Caco-2 (cell line): ENCODE results near the gene COMMD7. TPM values are rescaled to one million over a fixed set of nuclear protein-coding genes. Genes with fewer than 3 reads are reported as not detected.

ENCODE experiments used
- Bru-seq: library from RNA; stranded (reverse); fragments of 400-500 nt; gene quantifications from one replicate; lab custom pipeline; 2021; lab: Mats Ljungman, UMichigan
- BruChase-seq, 2 experiments: library from RNA; stranded (reverse); fragments of 400-500 nt; gene quantifications; one replicate each; lab custom pipeline; 2021; lab: Mats Ljungman, UMichigan
- BruUV-seq: library from RNA; stranded (reverse); fragments of 400-500 nt; replicated peaks from 2 replicates; lab custom pipeline; 2021; lab: Mats Ljungman, UMichigan
- CTCF ChIA-PET: fragments of 300-600 bp; sonication (Branson Sonifier 250); formaldehyde crosslinking; loops from one replicate; lab custom pipeline; 2022; ENCODE audit warnings: antibody characterized with exemption; lab: Charles Lee
- POLR2A ChIA-PET: fragments of 300-600 bp; sonication (Branson Sonifier 250); formaldehyde crosslinking; loops from one replicate; lab custom pipeline; 2022; ENCODE audit warnings: antibody characterized with exemption; lab: Charles Lee
- DNase-seq, 2 experiments: peaks; one replicate each; pipeline versions ENCODE4 v3.0.0 to v3.0.0-alpha.2; 2020 to 2022
- H3K27me3 ChIP-seq: replicated peaks from 2 replicates; pipeline ENCODE4 v1.6.0; 2011; ENCODE audit warnings: low read length; ENCODE audit not compliant: control insufficient read depth, insufficient read depth
- H3K36me3 ChIP-seq: 2 replicates; pipeline ENCODE4 v1.5.1; 2011; ENCODE audit warnings: low read length; ENCODE audit not compliant: control insufficient read depth, insufficient read depth
- H3K4me1 ChIP-seq: fragments of 250-450 bp; sonication (Bioruptor Pico); 2 replicates; pipeline ENCODE4 v1.5.1; 2020; ENCODE audit warnings: mild to moderate bottlenecking
- H3K4me3 ChIP-seq: 2 replicates; pipeline ENCODE4 v1.5.1; 2011; ENCODE audit warnings: low read depth, mild to moderate bottlenecking, control low read depth, low read length
- H3K9me3 ChIP-seq: fragments of 250-450 bp; sonication (Bioruptor Pico); 2 replicates; pipeline ENCODE4 v1.5.1; 2020; ENCODE audit warnings: mild to moderate bottlenecking, moderate library complexity
- H3K27ac Mint-ChIP-seq: one replicate; pipeline ENCODE4 v1.8.0; 2022; ENCODE audit warnings: mixed read lengths; ENCODE audit not compliant: unreplicated experiment
- H3K27me3 Mint-ChIP-seq: one replicate; pipeline ENCODE4 v1.8.0; 2022; ENCODE audit warnings: mixed read lengths; ENCODE audit not compliant: insufficient read depth, unreplicated experiment
- H3K36me3 Mint-ChIP-seq: one replicate; pipeline ENCODE4 v1.8.0; 2022; ENCODE audit warnings: mild to moderate bottlenecking, mixed read lengths; ENCODE audit not compliant: insufficient read depth, unreplicated experiment
- H3K4me1 Mint-ChIP-seq: one replicate; pipeline ENCODE4 v1.8.0; 2022; ENCODE audit warnings: low read depth, mixed read lengths; ENCODE audit not compliant: unreplicated experiment
- H3K4me3 Mint-ChIP-seq: one replicate; pipeline ENCODE4 v1.8.0; 2022; ENCODE audit warnings: mild to moderate bottlenecking, moderate library complexity, mixed read lengths; ENCODE audit not compliant: unreplicated experiment
- H3K9me3 Mint-ChIP-seq: one replicate; pipeline ENCODE4 v1.8.0; 2022; ENCODE audit warnings: mixed read lengths; ENCODE audit not compliant: unreplicated experiment
- CTCF ChIP-seq, 2 experiments: fragments of 200-600 bp in 1 of 2; IDR thresholded peaks; 1 replicate in 1 of 2; 2 replicates in 1 of 2; pipeline versions ENCODE4 v1.5.1 to v1.8.0; 2011 to 2022; ENCODE audit warnings: antibody characterized with exemption in 1 of 2, control low read depth in 1 of 2, inconsistent platforms in 1 of 2, low read depth in 1 of 2, low read length in 1 of 2, mild to moderate bottlenecking in 1 of 2, moderate library complexity in 1 of 2; ENCODE audit not compliant: insufficient read depth in 1 of 2, severe bottlenecking in 1 of 2, unreplicated experiment in 1 of 2
- intact Hi-C: fragments of 100-400 bp; cut with micrococcal nuclease; formaldehyde crosslinking; loops from one replicate; pipeline ENCODE4 v1.10.0; 2022; ENCODE audit not compliant: unreplicated experiment
- long read RNA-seq: library from polyadenylated mRNA; stranded (forward); transcript quantifications from one replicate; pipeline ENCODE4 v2.0.0, GENCODE V29; 2022
- total RNA-seq: library from RNA; stranded (reverse); gene quantifications from 2 replicates; pipeline ENCODE4 v1.2.3, GENCODE V29; 2022

Gene COMMD7
- total RNA-seq (142 and 160 TPM in 2 replicates), Bru-seq, nascent RNA (percentile 96 among the genes with signal in this experiment), BruChase-seq, experiment 1, labeled RNA remaining after a 2-hour chase (percentile 99 among the genes with signal in this experiment), BruChase-seq, experiment 2, labeled RNA remaining after a 6-hour chase (percentile 99 among the genes with signal in this experiment)
- long read RNA-seq, transcript COMMD7-201 (9 exons, 1,900 nt) = major isoform, 429 of 474 reads
- long read RNA-seq, transcript COMMD7-202 (9 exons, 1,343 nt) = minor isoform, 41 of 474 reads
- long read RNA-seq, partial matches to known transcripts = 1 of 474 reads
- long read RNA-seq, other reads (novel, unspliced or antisense) = 3 of 474 reads

- Mint-ChIP-seq H3K36me3 (peaks cover 46% of the 10 kb centered on the region), H3K27ac (peak within 1 kb of the TSS; percentile 87), H3K9me3 (no peaks in the 10 kb centered on the region), H3K4me3 (peak within 1 kb of the TSS; percentile 89), H3K27me3 (no peaks in the 10 kb centered on the region), H3K4me1 (peaks cover 20% of the 10 kb centered on the region)
- CTCF ChIA-PET = interaction anchor here (0.8 to 3.8 kb wide), 7 partner anchors 8 to 69 kb away, joined by 3 to 42 read pairs (median 11); partner anchors contain the start of genes C20orf203 and DNMT3B
- no peaks in the 10 kb centered on the region for H3K27me3 ChIP-seq
- peak within 1 kb of the TSS; percentile 88 for H3K4me3 ChIP-seq
- H3K4me1 ChIP-seq = peaks cover 39% of the 10 kb centered on the region
- BruUV-seq = TSS peak; percentile 35
- intact Hi-C loops = loop anchor here (1.0 kb wide), 1 partner anchor 69 kb away; no protein-coding TSS in a partner anchor
- H3K9me3 ChIP-seq = no peaks in the 10 kb centered on the region
- POLR2A ChIA-PET = interaction anchor here (0.6 to 3.6 kb wide), 9 partner anchors 12 to 1171 kb away, joined by 3 to 51 read pairs (median 6); partner anchors contain the start of gene DNMT3B
- peak; percentile 89 to 90 for DNase-seq
- no peaks in the 10 kb centered on the region for H3K36me3 ChIP-seq
- no peak for TF ChIP-seq CTCF (IDR thresholded peaks at IDR 0.05; ENCODE audit: insufficient read depth in 1 of 2, low read depth in 1 of 2, low read length in 1 of 2, severe bottlenecking in 1 of 2, unreplicated experiment in 1 of 2)
Measured at GRCh38 chr20:32743237-32744112, at the start of gene COMMD7. Gene COMMD7 (minus strand): TSS chr20:32743467. CDS start chr20:32743391, 76 bp downstream.

GRCh38 chr20:32792731-32793458 is 49.6 kb upstream of the COMMD7 start:
- TF ChIP-seq CTCF (IDR thresholded peaks at IDR 0.05; ENCODE audit: insufficient read depth in 1 of 2, low read depth in 1 of 2, low read length in 1 of 2, severe bottlenecking in 1 of 2, unreplicated experiment in 1 of 2) = no peak
- no TSS peak for BruUV-seq
- ChIA-PET CTCF (no interaction called here), POLR2A (no interaction called here)
- Mint-ChIP-seq H3K4me1 (no peaks in the 10 kb centered on the region), H3K36me3 (peaks cover 90% of the 10 kb centered on the region), H3K27ac (no peak overlapping the region), H3K27me3 (no peaks in the 10 kb centered on the region), H3K4me3 (no peak overlapping the region), H3K9me3 (no peaks in the 10 kb centered on the region)
- Histone ChIP-seq H3K4me1 (peaks cover 13% of the 10 kb centered on the region; the same call in 1 of the 2 replicates), H3K4me3 (no peak overlapping the region), H3K36me3 (peaks cover 14% of the 10 kb centered on the region; the same call in 1 of the 2 replicates), H3K27me3 (no peaks in the 10 kb centered on the region), H3K9me3 (no peaks in the 10 kb centered on the region)
- intact Hi-C loops = loop anchor here (5.0 kb wide), 1 partner anchor 39 kb away; no protein-coding TSS in a partner anchor
- no peak for DNase-seq
